GM18505 (cell line): Measurements from ENCODE around the gene PPP3CA.
"Not testable (repeated sequence)": the region's sequence is repeated elsewhere in the genome, so short reads cannot be mapped to it uniquely, and the experiment has no call there.

Experiments used
- ATAC-seq: cut with Tn5 transposase; IDR thresholded peaks from one replicate; pipeline ENCODE4 v1.9.1; 2021; ENCODE audit not compliant: unreplicated experiment
- POLR2A ChIP-seq: IDR thresholded peaks from 4 replicates; pipeline ENCODE4 v1.6.1; 2011; ENCODE audit warnings: borderline replicate concordance; ENCODE audit not compliant: insufficient read depth, insufficient read length; ENCODE audit errors: extremely low read depth

PPP3CA gene

DNA sequence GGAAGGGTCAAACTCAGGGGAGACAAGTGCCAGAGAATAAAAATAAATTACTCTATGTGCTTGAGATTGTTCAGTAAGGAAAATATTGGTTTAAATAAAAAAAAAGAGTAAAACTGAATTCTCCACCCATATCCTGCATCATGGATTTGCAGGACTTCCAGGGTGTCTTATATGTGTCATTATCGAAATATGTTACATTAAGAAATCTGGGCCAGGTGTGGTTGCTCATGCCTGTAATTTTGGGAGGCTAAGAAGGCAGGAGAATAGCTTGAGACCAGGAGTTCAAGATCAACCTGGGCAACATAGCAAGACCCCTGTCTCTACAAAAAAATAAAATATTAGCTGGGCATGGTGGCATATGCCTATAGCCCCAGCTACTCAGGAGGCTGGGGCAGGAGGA, 104.9 kb downstream of the PPP3CA start:
- TF ChIP-seq POLR2A: no peak
- no peak for ATAC-seq

DNA sequence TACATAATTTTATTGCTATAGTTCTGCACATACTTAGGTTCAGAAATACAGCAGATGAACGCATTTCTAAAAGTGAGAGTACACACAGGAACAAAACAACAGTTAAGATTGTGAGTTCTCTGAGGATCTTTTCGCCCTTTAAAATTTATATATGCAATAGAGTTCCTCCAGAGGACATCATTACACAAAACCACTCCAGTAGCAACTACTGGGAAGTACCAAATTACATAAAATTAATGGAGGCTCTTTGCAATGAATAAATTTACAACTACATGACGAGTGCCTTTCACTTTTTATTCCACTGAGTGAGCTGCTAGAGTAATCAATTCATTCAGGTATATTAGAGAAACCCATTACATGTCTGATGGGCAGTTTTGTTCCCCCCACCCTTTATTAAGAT, 107.2 kb downstream of the PPP3CA start:
- TF ChIP-seq POLR2A: no peak
- no peak for ATAC-seq

DNA sequence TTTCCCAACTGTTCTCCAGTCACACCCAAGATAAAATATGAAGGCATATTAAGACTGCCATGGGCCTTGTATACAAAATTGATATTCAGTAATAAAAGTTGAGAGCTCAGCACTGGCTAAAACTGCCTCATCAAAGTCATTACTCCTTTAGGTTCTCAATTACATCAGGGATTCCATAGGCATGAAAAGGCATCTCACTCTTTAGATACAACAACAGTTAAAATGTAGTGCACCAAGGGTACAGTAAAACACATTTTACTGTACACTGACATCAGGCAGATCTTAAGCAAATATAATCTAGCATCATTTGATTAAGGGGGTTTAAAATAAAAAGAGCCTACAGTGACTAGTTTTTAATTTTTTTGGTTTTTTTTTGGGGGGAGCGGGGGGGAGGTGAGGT, 107.7 kb downstream of the PPP3CA start:
- no peak for ATAC-seq
- no peak for TF ChIP-seq POLR2A

- ATAC-seq: no peak
- TF ChIP-seq POLR2A: no peak
These were observed 108.6 kb downstream of the PPP3CA start for GRCh38 chr4:101238706-101239105.

DNA sequence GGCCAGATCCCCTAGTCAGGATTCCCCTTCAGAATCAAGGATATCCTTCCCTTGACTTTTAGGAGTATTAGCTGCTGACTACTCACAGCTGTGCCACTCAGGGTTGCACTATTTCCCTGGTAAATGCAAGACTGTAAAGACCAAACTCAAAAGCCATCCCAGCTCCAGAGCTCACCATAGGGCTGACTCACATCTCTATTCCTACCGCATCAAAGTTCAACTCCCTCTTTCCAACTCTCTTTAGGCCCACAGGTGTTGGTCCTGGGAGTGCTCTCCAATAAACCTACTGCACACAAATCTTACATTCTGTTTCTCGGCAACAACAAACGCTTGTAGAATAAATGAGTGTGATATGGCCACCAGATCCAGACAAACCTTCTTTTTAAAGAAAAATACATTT, 109.6 kb downstream of the PPP3CA start:
- no peak for ATAC-seq
- TF ChIP-seq POLR2A: no peak

- no peak for TF ChIP-seq POLR2A
These were observed 111.2 kb downstream of the PPP3CA start for GRCh38 chr4:101236097-101236496.

GRCh38 chr4:101234141-101234540, 113.2 kb downstream of the PPP3CA start:
- ATAC-seq: not testable (repeated sequence)

More at GRCh38 chr4:101236097-101236496, 111.2 kb downstream of the PPP3CA start:
- ATAC-seq: no peak

DNA sequence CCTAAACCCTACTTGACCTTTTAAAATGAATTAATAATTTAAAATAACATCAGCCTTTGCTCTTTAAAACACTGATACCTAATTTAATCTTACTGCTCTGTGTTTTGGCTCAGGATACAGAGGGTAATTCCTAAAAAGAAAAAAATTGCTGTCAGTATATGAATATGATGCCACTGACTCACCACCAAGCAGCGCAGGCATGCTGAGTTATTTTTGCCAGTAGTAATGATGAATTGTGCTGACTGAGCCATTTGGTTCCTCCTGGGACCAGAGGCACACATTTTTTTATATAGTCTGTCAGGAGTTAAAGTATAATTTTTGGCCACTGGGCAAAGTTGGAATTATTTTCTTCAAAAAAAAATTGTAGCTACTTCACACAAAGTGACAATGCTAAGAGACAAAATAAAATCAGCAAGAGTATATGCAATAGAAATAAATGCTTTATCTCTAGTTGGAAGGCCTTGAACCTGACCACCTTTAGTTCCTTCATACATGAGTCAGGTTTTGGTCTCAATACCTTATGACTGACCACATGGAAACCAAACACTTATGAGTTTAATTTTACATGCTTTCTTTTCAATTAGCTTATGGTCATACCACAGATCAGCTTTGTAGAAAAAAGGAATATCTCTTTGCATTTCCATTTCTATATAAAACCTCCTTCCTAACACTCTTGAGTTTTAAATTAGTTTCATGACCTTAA, 115.1 kb downstream of the PPP3CA start:
- no peak for ATAC-seq
- TF ChIP-seq POLR2A: no peak

- ATAC-seq: no peak
These were observed 116.4 kb downstream of the PPP3CA start for GRCh38 chr4:101230801-101231426.

GRCh38 chr4:101229116-101229515, 118.2 kb downstream of the PPP3CA start:
- no peak for TF ChIP-seq POLR2A
- ATAC-seq: no peak

More at GRCh38 chr4:101230801-101231426, 116.4 kb downstream of the PPP3CA start:
- TF ChIP-seq POLR2A: no peak

DNA sequence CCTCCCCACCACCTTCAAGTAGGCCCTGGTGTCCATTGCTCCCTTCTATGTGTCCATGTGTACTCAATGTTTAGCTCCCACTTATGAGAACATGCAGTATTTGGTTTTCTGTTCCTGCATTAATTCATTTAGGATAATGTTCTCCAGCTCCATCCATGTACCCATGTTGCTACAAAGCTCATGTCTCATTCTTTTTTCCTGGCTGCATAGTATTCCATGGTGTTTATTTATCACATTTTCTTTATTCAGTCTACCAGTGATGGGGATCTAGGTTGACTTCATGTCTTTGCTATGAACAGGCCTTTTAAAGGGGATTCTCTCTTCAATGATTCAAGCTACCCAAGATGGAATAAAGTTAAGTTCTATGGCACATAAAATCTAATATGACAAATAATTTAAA, 119.6 kb downstream of the PPP3CA start:
- no peak for ATAC-seq
- no peak for TF ChIP-seq POLR2A

GRCh38 chr4:101224358-101225218, 122.7 kb downstream of the PPP3CA start:
- ATAC-seq: no peak
- no peak for TF ChIP-seq POLR2A

GRCh38 chr4:101222156-101222845, 125.0 kb downstream of the PPP3CA start:
- ATAC-seq: no peak

More at GRCh38 chr4:101222156-101222845, 125.0 kb downstream of the PPP3CA start:
- no peak for TF ChIP-seq POLR2A
